Measurements from ENCODE around the gene GPR17. TPM values are rescaled to one million over a fixed set of nuclear protein-coding genes. Genes with fewer than 3 reads are reported as not detected.

GPR17 gene
- total RNA-seq, 2 experiments from 2014 or later, result 0.22 TPM; not detected in 1

GRCh38 chr2:127612111-127612822, 33.7 kb upstream of the GPR17 start:
- H3K4me1 ChIP-seq (ENCODE audit: insufficient read depth, low read length, poor library complexity, severe bottlenecking), result no peaks in the 10 kb centered on the region
- H3K4me2 ChIP-seq (ENCODE audit: low read length), result no peak overlapping the region
- no peak overlapping the region for H3K27ac ChIP-seq (ENCODE audit: low read depth, low read length, poor library complexity, severe bottlenecking)
- H4K20me1 ChIP-seq (ENCODE audit: insufficient read depth, low read length), result no peaks in the 10 kb centered on the region
- DNase-seq (ENCODE audit: low spot score), result no peak
- no peak overlapping the region for H2AFZ ChIP-seq (ENCODE audit: low read length)
- TF ChIP-seq CTCF (conservative IDR thresholded peaks at IDR 0.05; ENCODE audit: low read length) (no peak), EZH2phosphoT487 (IDR thresholded peaks at IDR 0.05; ENCODE audit: borderline replicate concordance, low read depth, low read length) (no peak)
- CTCF ChIA-PET (ENCODE audit: unreplicated experiment), result no interaction called here
- H3K9me3 ChIP-seq (ENCODE audit: low read length), result no peaks in the 10 kb centered on the region; the same call in 1 of the 2 replicates
- BruUV-seq (replicated peaks), result no TSS peak
- no peaks in the 10 kb centered on the region for H3K79me2 ChIP-seq (ENCODE audit: insufficient read depth, low read depth, low read length)
- no peaks in the 10 kb centered on the region for H3K9me2 ChIP-seq (ENCODE audit: insufficient read depth, low read length)
- intact Hi-C loops (cut with micrococcal nuclease; ENCODE audit: unreplicated experiment), result no loop called here
- H3K36me3 ChIP-seq (ENCODE audit: insufficient read depth, low read length), result no peaks in the 10 kb centered on the region
- POLR2A ChIA-PET, result no interaction called here
- H3K4me3 ChIP-seq (ENCODE audit: low read depth, low read length, poor library complexity, severe bottlenecking), result no peak overlapping the region

- H4K20me1 ChIP-seq (ENCODE audit: insufficient read depth, low read length), result no peaks in the 10 kb centered on the region
- no peak for DNase-seq (ENCODE audit: low spot score)
- TF ChIP-seq EZH2phosphoT487 (IDR thresholded peaks at IDR 0.05; ENCODE audit: borderline replicate concordance, low read depth, low read length) (no peak), CTCF (conservative IDR thresholded peaks at IDR 0.05; ENCODE audit: low read length) (no peak)
- POLR2A ChIA-PET, result interaction anchor here (0.7 kb wide), 1 partner anchor 35 kb away, joined by 3 read pairs; no protein-coding TSS in a partner anchor
- H3K27ac ChIP-seq (ENCODE audit: low read depth, low read length, poor library complexity, severe bottlenecking), result no peak overlapping the region
- no peak overlapping the region for H2AFZ ChIP-seq (ENCODE audit: low read length)
- H3K9me2 ChIP-seq (ENCODE audit: insufficient read depth, low read length), result no peaks in the 10 kb centered on the region
- H3K4me1 ChIP-seq (ENCODE audit: insufficient read depth, low read length, poor library complexity, severe bottlenecking), result no peaks in the 10 kb centered on the region
- intact Hi-C loops (cut with micrococcal nuclease; ENCODE audit: unreplicated experiment), result no loop called here
- no peaks in the 10 kb centered on the region for H3K36me3 ChIP-seq (ENCODE audit: insufficient read depth, low read length)
- CTCF ChIA-PET (ENCODE audit: unreplicated experiment), result no interaction called here
- H3K9me3 ChIP-seq (ENCODE audit: low read length), result no peaks in the 10 kb centered on the region; the same call in 1 of the 2 replicates
- no peak overlapping the region for H3K4me3 ChIP-seq (ENCODE audit: low read depth, low read length, poor library complexity, severe bottlenecking)
- H3K4me2 ChIP-seq (ENCODE audit: low read length), result no peak overlapping the region
- BruUV-seq (replicated peaks), result no TSS peak
- no peaks in the 10 kb centered on the region for H3K79me2 ChIP-seq (ENCODE audit: insufficient read depth, low read depth, low read length)
These were observed 31.7 kb upstream of the GPR17 start for GRCh38 chr2:127614246-127614645.

GRCh38 chr2:127614731-127615130, 31.2 kb upstream of the GPR17 start:
- TF ChIP-seq EZH2phosphoT487 (IDR thresholded peaks at IDR 0.05; ENCODE audit: borderline replicate concordance, low read depth, low read length), result no peak
- no peak for TF ChIP-seq CTCF (conservative IDR thresholded peaks at IDR 0.05; ENCODE audit: low read length)
- Histone ChIP-seq H3K27ac (ENCODE audit: low read depth, low read length, poor library complexity, severe bottlenecking) (no peak overlapping the region), H3K79me2 (ENCODE audit: insufficient read depth, low read depth, low read length) (no peaks in the 10 kb centered on the region), H3K4me3 (ENCODE audit: low read depth, low read length, poor library complexity, severe bottlenecking) (no peak overlapping the region), H3K36me3 (ENCODE audit: insufficient read depth, low read length) (no peaks in the 10 kb centered on the region), H4K20me1 (ENCODE audit: insufficient read depth, low read length) (no peaks in the 10 kb centered on the region), H3K4me1 (ENCODE audit: insufficient read depth, low read length, poor library complexity, severe bottlenecking) (no peaks in the 10 kb centered on the region), H2AFZ (ENCODE audit: low read length) (no peak overlapping the region), H3K9me2 (ENCODE audit: insufficient read depth, low read length) (no peaks in the 10 kb centered on the region), H3K4me2 (ENCODE audit: low read length) (no peak overlapping the region), H3K9me3 (ENCODE audit: low read length) (no peaks in the 10 kb centered on the region; the same call in 1 of the 2 replicates)
- POLR2A ChIA-PET, result interaction anchor here (0.7 kb wide), 1 partner anchor 35 kb away, joined by 3 read pairs; no protein-coding TSS in a partner anchor
- DNase-seq (ENCODE audit: low spot score), result no peak
- intact Hi-C loops (cut with micrococcal nuclease; ENCODE audit: unreplicated experiment), result no loop called here
- BruUV-seq (replicated peaks), result no TSS peak
- CTCF ChIA-PET (ENCODE audit: unreplicated experiment), result no interaction called here

Measured in OCI-LY7 (cell line).